Activated CD4-positive, alpha-beta memory T cell treated with anti-CD3 and anti-CD28 coated beads, Interleukin-2, amount 10 ng/mL, durations not matched to agents 7 days and 5 days (primary cell): ENCODE measurements around the gene POU2AF2. TPM values are rescaled to one million over a fixed set of nuclear protein-coding genes. Genes with fewer than 3 reads are reported as not detected.
"Not testable (repeated sequence)": the region's sequence is repeated elsewhere in the genome, so short reads cannot be mapped to it uniquely, and the experiment has no call there.

Source experiments
- CTCF ChIA-PET: fragments of 350-600 bp; sonication (Branson Sonifier 250); formaldehyde crosslinking; loops from one replicate; lab custom pipeline; 2021; ENCODE audit warnings: antibody characterized with exemption, inconsistent platforms; lab: Charles Lee
- POLR2A ChIA-PET: fragments of 350-600 bp; sonication (Branson Sonifier 250); formaldehyde crosslinking; loops from one replicate; lab custom pipeline; 2021; ENCODE audit warnings: antibody characterized with exemption; lab: Charles Lee
- DNase-seq: peaks from one replicate; pipeline ENCODE4 v3.0.0-alpha.2; 2020
- H3K27ac Mint-ChIP-seq: one replicate; pipeline ENCODE4 v1.8.0; 2021; ENCODE audit warnings: mild to moderate bottlenecking, mixed read lengths
- H3K27me3 Mint-ChIP-seq: one replicate; pipeline ENCODE4 v1.8.0; 2021; ENCODE audit warnings: mixed read lengths
- H3K36me3 Mint-ChIP-seq: one replicate; pipeline ENCODE4 v1.8.0; 2021; ENCODE audit warnings: low read depth, mixed read lengths
- H3K4me1 Mint-ChIP-seq: one replicate; pipeline ENCODE4 v1.8.0; 2021; ENCODE audit warnings: mixed read lengths
- H3K4me3 Mint-ChIP-seq: one replicate; pipeline ENCODE4 v1.8.0; 2021; ENCODE audit warnings: mild to moderate bottlenecking, mixed read lengths
- H3K9me3 Mint-ChIP-seq: one replicate; pipeline ENCODE4 v1.8.0; 2021; ENCODE audit warnings: mixed read lengths
- total RNA-seq, 2 experiments: library from RNA; stranded (reverse); gene quantifications; one replicate each; pipeline ENCODE4 v1.2.3, GENCODE V29; 2021

Gene POU2AF2
- total RNA-seq, 2 experiments from 2014 or later = not detected

DNA sequence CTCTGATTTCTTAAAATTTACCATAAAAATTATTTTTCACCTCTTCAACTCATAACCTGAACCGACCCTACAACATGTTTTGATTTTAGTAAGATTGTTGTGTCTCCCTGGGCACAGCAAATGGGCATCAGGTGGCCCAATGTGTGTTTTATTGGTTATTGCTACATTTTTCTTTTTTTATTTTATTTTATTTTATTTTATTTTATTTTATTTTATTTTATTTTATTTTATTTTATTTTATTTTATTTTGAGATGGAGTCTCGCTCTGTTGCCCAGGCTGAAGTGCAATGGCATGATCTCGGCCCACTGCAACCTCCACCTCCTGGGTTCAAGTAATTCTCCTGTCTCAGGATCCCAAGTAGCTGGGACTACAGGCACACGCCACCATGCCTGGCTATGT, 22.8 kb downstream of the POU2AF2 start:
- H3K4me3 Mint-ChIP-seq, H3K36me3 Mint-ChIP-seq, H3K27me3 Mint-ChIP-seq, H3K27ac Mint-ChIP-seq, DNase-seq, H3K4me1 Mint-ChIP-seq, POLR2A ChIA-PET, H3K9me3 Mint-ChIP-seq, CTCF ChIA-PET: not testable (repeated sequence)

DNA sequence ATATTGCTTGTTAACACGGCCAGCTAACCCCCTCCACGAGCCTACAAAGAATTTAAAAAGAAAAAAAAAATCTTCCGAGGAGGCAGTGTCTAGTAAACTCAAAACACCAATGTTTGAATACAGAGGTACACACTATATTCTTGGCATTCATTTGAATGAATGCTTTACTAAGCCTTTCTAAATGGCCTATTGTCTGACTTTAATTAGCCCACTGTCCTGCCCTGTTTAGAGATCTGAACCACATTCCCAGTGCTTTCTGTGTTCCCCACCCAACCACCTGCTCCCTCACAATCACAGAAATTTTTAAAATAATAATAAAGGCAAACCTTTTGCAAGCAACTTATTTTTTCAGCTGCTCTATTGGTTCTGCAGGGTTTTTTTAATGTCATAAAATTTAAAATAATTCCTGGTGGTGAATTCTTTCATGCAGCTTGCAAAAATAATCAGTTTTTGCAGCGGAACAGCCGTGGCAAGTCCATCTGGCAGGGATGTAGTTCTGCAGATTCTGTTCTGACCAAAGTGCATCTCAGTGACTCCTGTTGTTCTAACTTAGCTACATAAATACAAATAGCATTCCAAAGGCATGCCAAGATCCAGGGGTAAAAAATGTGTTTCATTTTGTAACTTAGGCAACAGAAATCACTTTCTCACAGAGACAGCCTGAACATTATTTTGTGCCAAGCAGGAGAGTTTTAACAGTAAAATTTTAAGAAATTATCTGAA, 23.8 kb downstream of the POU2AF2 start:
- Mint-ChIP-seq H3K27ac (no peak overlapping the region), H3K27me3 (peaks cover 9% of the 10 kb centered on the region), H3K4me3 (no peak overlapping the region), H3K9me3 (no peaks in the 10 kb centered on the region), H3K36me3 (no peaks in the 10 kb centered on the region), H3K4me1 (peaks cover 5% of the 10 kb centered on the region)
- ChIA-PET CTCF (interaction anchor here (1.2 kb wide), 1 partner anchor 14 kb away, joined by 3 read pairs; no protein-coding TSS in a partner anchor), POLR2A (no interaction called here)
- DNase-seq = no peak

DNA sequence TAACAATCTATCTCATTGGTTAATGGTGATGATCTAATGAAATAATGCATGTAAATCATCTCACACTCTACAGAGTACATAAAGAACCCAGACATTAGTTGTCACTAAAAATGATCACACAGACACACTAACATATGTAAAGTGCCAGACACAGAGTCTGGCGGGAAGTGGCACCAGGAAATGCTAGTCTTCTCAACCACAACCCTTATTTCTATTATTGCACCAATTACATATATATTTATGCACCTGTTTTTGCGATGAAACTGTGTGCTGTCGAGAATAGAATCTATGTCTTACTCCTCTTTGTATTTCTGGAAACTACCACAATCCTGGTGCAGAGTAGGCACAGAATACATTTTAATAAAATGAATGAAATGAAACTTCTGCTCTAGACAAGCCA, 26.9 kb downstream of the POU2AF2 start:
- ChIA-PET CTCF (interaction anchor here (0.5 kb wide), 1 partner anchor 174 kb away, joined by 4 read pairs; no protein-coding TSS in a partner anchor), POLR2A (no interaction called here)
- Mint-ChIP-seq H3K27me3 (peaks cover 14% of the 10 kb centered on the region), H3K4me3 (no peak overlapping the region), H3K36me3 (no peaks in the 10 kb centered on the region), H3K27ac (no peak overlapping the region), H3K9me3 (no peaks in the 10 kb centered on the region), H3K4me1 (peaks cover 5% of the 10 kb centered on the region)
- DNase-seq = no peak

DNA sequence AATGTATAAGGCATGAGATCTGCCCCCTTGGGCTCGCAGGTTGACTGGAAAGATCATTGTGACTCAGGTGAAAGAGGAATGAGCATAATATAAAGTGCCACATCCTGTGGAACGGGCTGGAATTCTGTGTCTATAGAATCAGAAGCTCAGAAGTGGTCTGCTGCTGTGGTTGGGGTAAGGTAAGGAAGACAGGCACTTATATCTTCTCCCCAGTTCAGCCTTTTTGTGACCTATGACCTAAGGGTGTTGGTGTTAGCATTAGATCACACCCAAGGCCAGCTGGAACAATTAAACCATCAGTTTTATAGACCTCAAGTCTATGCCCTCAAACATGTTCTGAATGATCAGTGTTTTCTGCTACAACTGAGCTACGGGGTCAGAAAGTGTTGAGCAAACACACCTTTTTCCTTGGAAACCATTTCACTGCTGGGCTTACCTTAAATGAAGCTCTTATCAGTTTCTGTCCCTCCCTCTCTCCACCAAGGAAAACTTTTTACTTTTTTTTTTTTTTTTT, 37.1 kb downstream of the POU2AF2 start:
- POLR2A ChIA-PET = interaction anchor here (0.8 kb wide), 1 partner anchor 140 kb away, joined by 3 read pairs; no protein-coding TSS in a partner anchor
- Mint-ChIP-seq H3K9me3 (no peaks in the 10 kb centered on the region), H3K36me3 (no peaks in the 10 kb centered on the region), H3K4me3 (no peak overlapping the region), H3K4me1 (no peaks in the 10 kb centered on the region), H3K27me3 (peaks cover 4% of the 10 kb centered on the region), H3K27ac (no peak overlapping the region)
- no peak for DNase-seq
- CTCF ChIA-PET = interaction anchor here (0.7 to 6.8 kb wide), 20 partner anchors 8 to 176 kb away, joined by 3 to 95 read pairs (median 5); partner anchors contain the start of gene POU2AF1

DNA sequence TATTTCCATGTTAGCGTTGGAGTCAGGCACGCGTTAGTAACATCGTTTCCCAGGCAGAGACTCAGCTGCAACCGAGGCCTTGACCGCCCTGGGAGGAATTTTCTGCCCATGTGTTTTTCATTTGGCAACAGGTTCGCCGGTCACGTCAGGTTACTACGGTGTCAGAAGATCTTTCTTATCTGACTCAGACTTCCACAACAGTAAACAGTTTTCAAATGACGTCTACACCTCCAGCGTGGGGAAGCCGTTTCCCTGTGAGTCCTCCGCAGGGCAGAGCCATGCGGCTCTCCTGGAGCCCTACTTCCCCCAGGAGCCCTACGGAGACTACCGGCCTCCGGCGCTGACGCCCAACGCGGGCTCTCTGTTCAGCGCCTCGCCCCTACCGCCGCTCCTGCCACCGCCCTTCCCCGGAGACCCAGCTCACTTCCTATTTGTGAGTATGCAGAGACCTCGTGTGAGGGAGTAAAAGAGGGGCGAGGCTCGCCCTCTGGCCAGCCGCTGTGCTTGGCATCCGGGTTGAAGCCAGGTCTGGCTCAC, 38.5 kb downstream of the POU2AF2 start:
- H3K27me3 Mint-ChIP-seq = peaks cover 2% of the 10 kb centered on the region
- ChIA-PET POLR2A (no interaction called here), CTCF (interaction anchor here (1.0 to 6.8 kb wide), 7 partner anchors 54 to 163 kb away, joined by 3 to 95 read pairs (median 10); no protein-coding TSS in a partner anchor)
- no peaks in the 10 kb centered on the region for H3K36me3 Mint-ChIP-seq
- no peak overlapping the region for H3K4me3 Mint-ChIP-seq
- no peaks in the 10 kb centered on the region for H3K4me1 Mint-ChIP-seq
- no peak overlapping the region for H3K27ac Mint-ChIP-seq
- no peaks in the 10 kb centered on the region for H3K9me3 Mint-ChIP-seq
- DNase-seq = no peak

DNA sequence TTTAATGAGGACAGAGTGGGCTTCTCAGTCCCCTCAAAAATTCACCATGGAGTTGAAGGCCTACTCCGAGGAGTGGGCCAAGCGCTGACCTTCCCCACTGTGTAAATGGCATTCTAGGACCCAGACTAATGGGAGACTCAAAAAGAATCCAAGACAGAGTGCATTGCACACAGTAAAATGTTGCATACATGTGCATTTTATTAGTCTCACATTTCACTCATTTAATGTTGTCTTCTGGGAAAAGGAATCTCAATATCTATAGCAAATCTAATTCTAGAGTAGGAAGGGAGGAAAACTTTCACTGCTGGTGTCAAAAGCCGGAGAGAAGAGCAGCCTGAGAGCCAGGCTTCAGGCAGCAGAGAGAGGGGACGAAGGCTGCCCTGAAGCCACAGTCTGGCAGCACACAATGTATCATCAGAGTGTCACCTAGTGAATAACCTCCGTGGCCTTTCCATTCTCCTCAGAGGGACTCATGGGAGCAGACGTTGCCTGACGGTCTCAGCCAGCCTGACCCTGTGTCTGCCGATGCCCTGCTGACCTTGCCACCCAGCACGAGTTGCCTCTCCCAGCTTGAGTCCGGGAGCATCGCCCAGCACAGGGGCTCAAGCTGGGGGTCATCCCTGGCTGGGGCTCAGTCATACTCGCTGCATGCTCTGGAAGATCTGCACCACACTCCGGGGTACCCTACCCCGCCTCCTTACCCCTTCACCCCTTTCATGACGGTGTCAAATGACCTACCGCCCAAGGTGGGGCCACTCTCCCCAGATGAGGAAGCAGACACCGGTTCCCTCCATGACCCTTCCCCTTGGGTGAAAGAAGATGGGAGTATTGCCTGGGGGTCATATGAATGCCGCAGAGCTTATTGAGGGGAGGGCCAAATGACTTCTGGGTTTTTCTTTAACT, 39.9 kb downstream of the POU2AF2 start:
- no peaks in the 10 kb centered on the region for H3K9me3 Mint-ChIP-seq
- no peak for DNase-seq
- CTCF ChIA-PET = interaction anchor here (1.2 to 6.8 kb wide), 4 partner anchors 55 to 161 kb away, joined by 3 to 95 read pairs (median 40); no protein-coding TSS in a partner anchor
- POLR2A ChIA-PET = no interaction called here
- H3K27ac Mint-ChIP-seq = no peak overlapping the region
- H3K4me1 Mint-ChIP-seq = no peaks in the 10 kb centered on the region
- no peaks in the 10 kb centered on the region for H3K27me3 Mint-ChIP-seq
- no peaks in the 10 kb centered on the region for H3K36me3 Mint-ChIP-seq
- H3K4me3 Mint-ChIP-seq = no peak overlapping the region

DNA sequence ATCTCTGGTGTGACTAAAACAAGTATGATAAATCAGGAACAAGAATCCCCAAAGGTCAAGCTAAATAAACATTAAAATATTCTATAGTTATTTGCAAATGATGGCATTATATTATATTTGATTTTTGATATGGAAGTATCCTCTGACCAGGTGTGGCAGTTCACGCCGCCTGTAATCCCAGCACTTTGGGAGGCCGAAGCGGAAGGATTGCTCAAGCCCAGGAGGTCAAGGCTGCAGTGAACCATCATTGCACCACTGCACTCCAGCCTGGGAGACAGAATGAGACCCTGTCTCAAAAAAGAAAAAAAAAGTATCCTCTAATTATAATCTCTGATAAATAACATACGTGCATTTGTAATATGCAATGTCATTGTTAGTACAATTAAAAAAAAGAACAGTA, 46.2 kb downstream of the POU2AF2 start:
- CTCF ChIA-PET = interaction anchor here (1.7 to 2.3 kb wide), 2 partner anchors 9 to 137 kb away, joined by 4 to 6 read pairs; no protein-coding TSS in a partner anchor
- H3K27ac Mint-ChIP-seq = no peak overlapping the region
- no peak for DNase-seq
- no peaks in the 10 kb centered on the region for H3K4me1 Mint-ChIP-seq
- H3K9me3 Mint-ChIP-seq = no peaks in the 10 kb centered on the region
- H3K27me3 Mint-ChIP-seq = peaks cover 2% of the 10 kb centered on the region
- no peaks in the 10 kb centered on the region for H3K36me3 Mint-ChIP-seq
- no peak overlapping the region for H3K4me3 Mint-ChIP-seq
- POLR2A ChIA-PET = no interaction called here

DNA sequence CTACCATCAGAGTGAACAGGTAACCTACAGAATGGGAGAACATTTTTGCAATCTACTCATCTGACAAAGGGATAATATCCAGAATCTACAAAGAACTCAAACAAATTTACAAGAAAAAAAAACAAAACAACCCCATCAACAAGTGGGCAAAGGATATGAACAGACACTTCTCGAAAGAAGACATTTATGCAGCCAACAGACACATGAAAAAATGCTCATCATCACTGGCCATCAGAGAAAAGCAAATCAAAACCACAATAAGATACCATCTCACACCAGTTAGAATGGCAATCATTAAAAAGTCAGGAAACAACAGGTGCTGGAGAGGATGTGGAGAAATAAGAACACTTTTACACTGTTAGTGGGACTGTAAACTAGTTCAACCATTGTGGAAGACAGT, 46.9 kb downstream of the POU2AF2 start:
- POLR2A ChIA-PET, DNase-seq: not testable (repeated sequence)
- CTCF ChIA-PET = interaction anchor here (2.3 kb wide), 1 partner anchor 10 kb away, joined by 6 read pairs; no protein-coding TSS in a partner anchor

DNA sequence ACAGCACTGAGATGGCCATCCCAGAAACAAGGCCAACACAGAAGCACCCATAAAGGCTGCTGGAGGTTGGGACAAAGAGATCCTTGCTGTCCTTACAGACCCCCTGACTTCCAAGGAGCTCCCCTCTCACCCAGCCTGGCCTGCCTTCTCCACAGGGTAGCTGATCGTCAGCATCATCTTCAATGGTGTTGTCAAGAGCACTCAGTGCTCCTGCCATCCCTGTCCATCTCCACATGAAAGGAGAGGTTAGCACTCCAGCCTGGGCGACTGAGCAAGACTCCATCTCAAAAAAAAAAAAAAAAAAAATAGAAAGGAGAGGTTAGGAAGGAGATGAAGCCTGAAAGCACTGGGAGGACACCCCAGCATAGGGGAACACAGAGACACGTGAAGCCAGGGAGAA, 50.7 kb downstream of the POU2AF2 start:
- no peak overlapping the region for H3K4me3 Mint-ChIP-seq
- ChIA-PET POLR2A (no interaction called here), CTCF (no interaction called here)
- H3K27me3 Mint-ChIP-seq = peaks cover 29% of the 10 kb centered on the region
- no peak overlapping the region for H3K27ac Mint-ChIP-seq
- no peak for DNase-seq
- H3K36me3 Mint-ChIP-seq = no peaks in the 10 kb centered on the region
- no peaks in the 10 kb centered on the region for H3K9me3 Mint-ChIP-seq
- peaks cover 4% of the 10 kb centered on the region for H3K4me1 Mint-ChIP-seq

More for the DNA sequence above, 46.9 kb downstream of the POU2AF2 start:
- H3K9me3 Mint-ChIP-seq, H3K36me3 Mint-ChIP-seq, H3K27ac Mint-ChIP-seq, H3K4me3 Mint-ChIP-seq, H3K4me1 Mint-ChIP-seq, H3K27me3 Mint-ChIP-seq: not testable (repeated sequence)

DNA sequence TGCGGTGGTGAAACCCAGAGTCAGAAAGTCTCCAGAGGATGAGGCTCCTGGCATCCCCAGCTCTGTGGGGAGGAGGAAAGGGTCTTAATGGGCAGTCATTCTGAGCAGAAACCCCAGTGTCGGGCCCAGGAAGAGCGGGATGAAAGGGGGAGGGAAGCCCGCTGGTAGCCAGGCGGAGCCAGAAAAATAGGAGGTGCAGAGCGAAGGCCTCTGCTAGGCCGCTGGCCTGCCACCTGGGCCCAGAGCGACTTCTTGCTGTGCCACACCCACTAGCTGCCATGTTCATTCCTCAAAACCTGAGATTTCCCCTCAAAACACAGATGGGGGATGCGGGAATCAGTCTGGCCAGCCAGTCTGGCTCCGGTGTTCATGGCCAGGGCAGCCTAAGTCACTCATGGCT, 52.2 kb downstream of the POU2AF2 start:
- no peaks in the 10 kb centered on the region for H3K36me3 Mint-ChIP-seq
- H3K9me3 Mint-ChIP-seq = no peaks in the 10 kb centered on the region
- H3K4me3 Mint-ChIP-seq = no peak overlapping the region
- CTCF ChIA-PET = no interaction called here
- peaks cover 4% of the 10 kb centered on the region for H3K4me1 Mint-ChIP-seq
- POLR2A ChIA-PET = no interaction called here
- no peak overlapping the region for H3K27ac Mint-ChIP-seq
- peaks cover 31% of the 10 kb centered on the region for H3K27me3 Mint-ChIP-seq
- DNase-seq = no peak

DNA sequence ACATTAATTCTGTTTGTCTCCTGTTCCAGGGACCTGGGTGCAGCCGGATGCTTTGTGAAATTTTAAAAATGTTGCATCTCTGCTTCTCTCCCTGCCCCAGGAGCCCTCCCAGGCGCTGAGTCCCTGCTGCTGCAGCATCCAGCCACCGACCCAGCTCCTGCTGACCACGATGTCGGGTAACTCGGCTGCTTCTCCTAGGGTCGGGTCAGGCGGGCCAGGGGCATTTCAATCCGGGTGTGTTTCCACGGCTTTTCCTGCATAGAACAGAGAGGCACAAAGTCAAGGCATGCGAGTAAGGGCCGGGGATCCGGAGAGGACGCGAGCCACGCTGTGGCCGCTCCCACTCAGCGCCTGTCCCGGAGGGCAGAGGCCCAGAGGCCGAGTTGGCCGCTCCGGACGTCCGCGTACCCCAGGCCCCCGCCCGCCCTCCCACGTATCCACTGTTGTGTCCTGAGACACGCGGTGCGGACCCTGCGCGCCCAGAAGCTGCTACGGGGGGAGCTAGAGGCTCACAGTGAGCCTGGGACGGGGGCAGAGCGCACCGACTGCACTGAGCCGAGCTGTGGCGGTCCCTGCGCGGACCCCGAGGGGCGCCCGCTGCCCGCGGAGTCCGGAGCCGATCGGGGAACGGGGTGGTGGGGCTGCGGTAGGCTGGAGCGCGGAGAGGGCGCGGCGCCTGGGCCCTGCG, 53.0 kb downstream of the POU2AF2 start, which contains the start of gene POU2AF3:
Gene POU2AF3, plus strand, starts transcription at position 134 of the 688 bp plus-strand sequence. Its CDS starts 36 bp downstream, at position 170.
- ChIA-PET POLR2A (no interaction called here), CTCF (interaction anchor here (1.1 kb wide), 1 partner anchor 130 kb away, joined by 3 read pairs; no protein-coding TSS in a partner anchor)
- Mint-ChIP-seq H3K36me3 (no peaks in the 10 kb centered on the region), H3K27me3 (peaks cover 32% of the 10 kb centered on the region), H3K27ac (no peak within 1 kb of the TSS), H3K9me3 (no peaks in the 10 kb centered on the region), H3K4me3 (no peak within 1 kb of the TSS), H3K4me1 (peaks cover 4% of the 10 kb centered on the region)
- DNase-seq = no peak
